Stomach (tissue), 4 donors: Measurements from ENCODE around the gene SCYL2.

Source experiments
- CTCF ChIP-seq, 7 experiments: fragments of 450-650 bp in 4 of 7; fragments of 200-600 bp in 3 of 7; sonication (generic) in 3 of 7; IDR thresholded peaks; one replicate each; pipeline ENCODE4 v1.5.1; 2016 to 2019; ENCODE audit warnings: antibody characterized with exemption in 7 of 7, control low read depth in 2 of 7, mild to moderate bottlenecking in 1 of 7
- EP300 ChIP-seq: sonication (generic); formaldehyde crosslinking; IDR thresholded peaks from one replicate; pipeline ENCODE4 v1.6.1; 2017; ENCODE audit warnings: antibody characterized with exemption
- POLR2A ChIP-seq, 4 donors: fragments of 450-650 bp; IDR thresholded peaks; one replicate each; pipeline ENCODE4 v1.6.1; 2016; ENCODE audit warnings: antibody characterized with exemption in 4 of 4, control low read depth in 2 of 4, mild to moderate bottlenecking in 1 of 4, moderate library complexity in 1 of 4
- POLR2AphosphoS5 ChIP-seq, 3 donors: sonication (generic); formaldehyde crosslinking; IDR thresholded peaks; one replicate each; pipeline ENCODE4 v1.6.1; 2016; ENCODE audit warnings: antibody characterized with exemption in 3 of 3

GRCh38 chr12:100263131-100263530 lies 3.8 kb upstream of the SCYL2 start:
- TF ChIP-seq CTCF (IDR thresholded peaks at IDR 0.05) (no peak), POLR2A (IDR thresholded peaks at IDR 0.05) (no peak), POLR2AphosphoS5 (IDR thresholded peaks at IDR 0.05) (no peak), EP300 (no peak)
